ENCODE data around the gene RRAGD. TPM values are rescaled to one million over a fixed set of nuclear protein-coding genes. Genes with fewer than 3 reads are reported as not detected.

The RRAGD gene
- total and polyA plus RNA-seq, 4 experiments from 2014 or later, result 3.1 to 6.8 (median 4.8) TPM

- peaks cover 10% of the 10 kb centered on the region for H3K4me1 ChIP-seq (ENCODE audit: insufficient read depth, low read length)
- peaks cover 18 to 34% (median 24%) of the 10 kb centered on the region in 4 donors for H3K4me1 Mint-ChIP-seq
- no peaks in the 10 kb centered on the region for H3K27me3 ChIP-seq (ENCODE audit: insufficient read depth, low read length)
- H3K36me3 Mint-ChIP-seq, result peaks cover 0 to 3% of the 10 kb centered on the region in 2 donors
- peak overlapping the region; percentile 39 to 44 for H3K4me3 ChIP-seq (ENCODE audit: low read length in 2 of 2)
- H3K27ac Mint-ChIP-seq, result peak overlapping the region; percentile 47 to 90 (median 86)
- peak; percentile 23 to 48 (median 26) for DNase-seq
- ChIA-PET CTCF (ENCODE audit: partially characterized antibody) (interaction anchor here (0.8 to 5.4 kb wide), 15 partner anchors 14 to 356 kb away, joined by 3 to 83 read pairs (median 5); partner anchors contain the start of gene LYRM2), POLR2A (ENCODE audit: partially characterized antibody) (interaction anchor here (1.3 kb wide), 1 partner anchor 204 kb away, joined by 4 read pairs; the partner anchor contains the start of gene LYRM2)
- peak overlapping the region; percentile 37 for H3K27ac ChIP-seq (ENCODE audit: low read depth, low read length)
- H3K27me3 Mint-ChIP-seq, result peaks cover 0 to 3% of the 10 kb centered on the region in 2 donors
- H3K36me3 ChIP-seq (ENCODE audit: insufficient read depth, low read length), result no peaks in the 10 kb centered on the region
- peak overlapping the region; percentile 85 to 93 (median 89) for H3K4me3 Mint-ChIP-seq
- intact Hi-C loops (cut with micrococcal nuclease), result loop anchor here (1.0 to 5.0 kb wide), 5 partner anchors 56 to 1046 kb away; partner anchors contain the start of genes PNRC1 and RNGTT
- H3K9me3 ChIP-seq (ENCODE audit: control insufficient read depth in 1 of 2, low read length in 2 of 2), result no peaks in the 10 kb centered on the region
- H3K9me3 Mint-ChIP-seq, result no peaks in the 10 kb centered on the region
These were observed 21.4 kb upstream of the RRAGD start for GRCh38 chr6:89433252-89434149.

GRCh38 chr6:89432875-89433251 is 20.8 kb upstream of the RRAGD start, which contains the start of gene ANKRD6:
Gene ANKRD6, plus strand, starts transcription at chr6:89433152. Its CDS starts 133,825 bp downstream, at chr6:89566977.
- H3K36me3 Mint-ChIP-seq, result peaks cover 0 to 3% of the 10 kb centered on the region in 2 donors
- peak within 1 kb of the TSS; percentile 47 to 90 (median 86) for H3K27ac Mint-ChIP-seq
- no peaks in the 10 kb centered on the region for H3K36me3 ChIP-seq (ENCODE audit: insufficient read depth, low read length)
- no peaks in the 10 kb centered on the region for H3K9me3 ChIP-seq (ENCODE audit: control insufficient read depth in 1 of 2, low read length in 2 of 2)
- H3K27me3 ChIP-seq (ENCODE audit: insufficient read depth, low read length), result no peaks in the 10 kb centered on the region
- H3K27ac ChIP-seq (ENCODE audit: low read depth, low read length), result peak within 1 kb of the TSS; percentile 37
- intact Hi-C loops (cut with micrococcal nuclease), result loop anchor here (1.0 to 5.0 kb wide), 5 partner anchors 56 to 1046 kb away; partner anchors contain the start of genes PNRC1 and RNGTT
- H3K4me1 ChIP-seq (ENCODE audit: insufficient read depth, low read length), result peaks cover 10% of the 10 kb centered on the region
- peak; percentile 68 to 86 (median 80) for DNase-seq
- ChIA-PET CTCF (ENCODE audit: partially characterized antibody) (interaction anchor here (0.5 to 5.4 kb wide), 39 partner anchors 9 to 960 kb away, joined by 3 to 83 read pairs (median 4); partner anchors contain the start of genes LYRM2 and RRAGD), POLR2A (ENCODE audit: partially characterized antibody) (interaction anchor here (0.6 kb wide), 1 partner anchor 180 kb away, joined by 3 read pairs; no protein-coding TSS in a partner anchor)
- H3K4me3 Mint-ChIP-seq, result peak within 1 kb of the TSS; percentile 88 to 93 (median 90)
- no peaks in the 10 kb centered on the region for H3K9me3 Mint-ChIP-seq
- H3K4me1 Mint-ChIP-seq, result peaks cover 16 to 34% (median 24%) of the 10 kb centered on the region in 4 donors
- H3K4me3 ChIP-seq (ENCODE audit: low read length in 2 of 2), result peak within 1 kb of the TSS; percentile 39 to 44
- H3K27me3 Mint-ChIP-seq, result peaks cover 3 to 4% of the 10 kb centered on the region in 2 donors

GRCh38 chr6:89430201-89430962 is 18.3 kb upstream of the RRAGD start:
- CTCF ChIA-PET (ENCODE audit: partially characterized antibody), result interaction anchor here (0.5 to 5.4 kb wide), 5 partner anchors 9 to 185 kb away, joined by 4 to 83 read pairs (median 13); no protein-coding TSS in a partner anchor
- intact Hi-C loops (cut with micrococcal nuclease), result loop anchor here (5.0 kb wide), 2 partner anchors 53 to 348 kb away; partner anchors contain the start of gene PNRC1
- Histone ChIP-seq H3K4me3 (ENCODE audit: low read length in 2 of 2) (no peak overlapping the region), H3K27me3 (ENCODE audit: insufficient read depth, low read length) (no peaks in the 10 kb centered on the region), H3K4me1 (ENCODE audit: insufficient read depth, low read length) (peaks cover 10% of the 10 kb centered on the region), H3K36me3 (ENCODE audit: insufficient read depth, low read length) (no peaks in the 10 kb centered on the region), H3K9me3 (ENCODE audit: control insufficient read depth in 1 of 2, low read length in 2 of 2) (no peaks in the 10 kb centered on the region), H3K27ac (ENCODE audit: low read depth, low read length) (no peak overlapping the region)
- Mint-ChIP-seq H3K9me3 (no peaks in the 10 kb centered on the region), H3K4me1 (peaks cover 11 to 25% (median 19%) of the 10 kb centered on the region in 4 donors), H3K36me3 (peaks cover 0 to 3% of the 10 kb centered on the region in 2 donors), H3K4me3 (peak overlapping the region in 1 of 8 donors; percentile 38), H3K27ac (no peak overlapping the region), H3K27me3 (peaks cover 4 to 5% of the 10 kb centered on the region in 2 donors)
- DNase-seq, result no peak
- POLR2A ChIA-PET (ENCODE audit: partially characterized antibody), result no interaction called here

- Histone ChIP-seq H3K27ac (ENCODE audit: low read depth, low read length) (no peak overlapping the region), H3K9me3 (ENCODE audit: control insufficient read depth in 1 of 2, low read length in 2 of 2) (no peaks in the 10 kb centered on the region), H3K4me3 (ENCODE audit: low read length in 2 of 2) (no peak overlapping the region), H3K4me1 (ENCODE audit: insufficient read depth, low read length) (peaks cover 10% of the 10 kb centered on the region), H3K27me3 (ENCODE audit: insufficient read depth, low read length) (peaks cover 4% of the 10 kb centered on the region), H3K36me3 (ENCODE audit: insufficient read depth, low read length) (no peaks in the 10 kb centered on the region)
- no peak for DNase-seq
- intact Hi-C loops (cut with micrococcal nuclease), result no loop called here
- no peaks in the 10 kb centered on the region for H3K9me3 Mint-ChIP-seq
- H3K27me3 Mint-ChIP-seq, result peaks cover 13 to 20% of the 10 kb centered on the region in 2 donors
- ChIA-PET CTCF (ENCODE audit: partially characterized antibody) (interaction anchor here (2.0 to 5.5 kb wide), 2 partner anchors 15 to 45 kb away, joined by 7 to 26 read pairs; partner anchors contain the start of gene ANKRD6), POLR2A (ENCODE audit: partially characterized antibody) (no interaction called here)
- peaks cover 3 to 14% (median 8%) of the 10 kb centered on the region in 4 donors for H3K4me1 Mint-ChIP-seq
- peaks cover 0 to 4% of the 10 kb centered on the region in 2 donors for H3K36me3 Mint-ChIP-seq
- H3K4me3 Mint-ChIP-seq, result no peak overlapping the region
- no peak overlapping the region for H3K27ac Mint-ChIP-seq
These were observed 4.7 kb upstream of the RRAGD start for GRCh38 chr6:89416796-89417195.

GRCh38 chr6:89415185-89415584 is 3.1 kb upstream of the RRAGD start:
- intact Hi-C loops (cut with micrococcal nuclease), result no loop called here
- Histone ChIP-seq H3K27me3 (ENCODE audit: insufficient read depth, low read length) (peaks cover 4% of the 10 kb centered on the region), H3K4me1 (ENCODE audit: insufficient read depth, low read length) (peaks cover 19% of the 10 kb centered on the region), H3K27ac (ENCODE audit: low read depth, low read length) (no peak overlapping the region), H3K4me3 (ENCODE audit: low read length in 2 of 2) (no peak overlapping the region), H3K36me3 (ENCODE audit: insufficient read depth, low read length) (no peaks in the 10 kb centered on the region), H3K9me3 (ENCODE audit: control insufficient read depth in 1 of 2, low read length in 2 of 2) (no peaks in the 10 kb centered on the region)
- Mint-ChIP-seq H3K27me3 (peaks cover 13 to 20% of the 10 kb centered on the region in 2 donors), H3K36me3 (peaks cover 0 to 4% of the 10 kb centered on the region in 2 donors), H3K27ac (no peak overlapping the region), H3K9me3 (no peaks in the 10 kb centered on the region), H3K4me1 (peaks cover 10 to 23% (median 15%) of the 10 kb centered on the region in 4 donors), H3K4me3 (no peak overlapping the region)
- CTCF ChIA-PET (ENCODE audit: partially characterized antibody), result interaction anchor here (1.0 to 5.5 kb wide), 2 partner anchors 9 to 17 kb away, joined by 3 to 26 read pairs; partner anchors contain the start of gene ANKRD6
- POLR2A ChIA-PET (ENCODE audit: partially characterized antibody), result interaction anchor here (0.6 kb wide), 1 partner anchor 44 kb away, joined by 3 read pairs; no protein-coding TSS in a partner anchor
- DNase-seq, result no peak

GRCh38 chr6:89414215-89414614 is 2.1 kb upstream of the RRAGD start:
- no peak for DNase-seq
- Histone ChIP-seq H3K27ac (ENCODE audit: low read depth, low read length) (no peak overlapping the region), H3K4me3 (ENCODE audit: low read length in 2 of 2) (no peak overlapping the region), H3K4me1 (ENCODE audit: insufficient read depth, low read length) (peaks cover 19% of the 10 kb centered on the region), H3K36me3 (ENCODE audit: insufficient read depth, low read length) (no peaks in the 10 kb centered on the region), H3K9me3 (ENCODE audit: control insufficient read depth in 1 of 2, low read length in 2 of 2) (no peaks in the 10 kb centered on the region), H3K27me3 (ENCODE audit: insufficient read depth, low read length) (peaks cover 4% of the 10 kb centered on the region)
- Mint-ChIP-seq H3K36me3 (peaks cover 0 to 4% of the 10 kb centered on the region in 2 donors), H3K27me3 (peaks cover 10 to 18% of the 10 kb centered on the region in 2 donors), H3K4me1 (peaks cover 10 to 25% (median 16%) of the 10 kb centered on the region in 4 donors), H3K9me3 (no peaks in the 10 kb centered on the region), H3K27ac (no peak overlapping the region), H3K4me3 (peak overlapping the region in 1 of 8 donors; percentile 11)
- CTCF ChIA-PET (ENCODE audit: partially characterized antibody), result interaction anchor here (0.9 to 5.5 kb wide), 3 partner anchors 11 to 42 kb away, joined by 4 to 26 read pairs (median 22); partner anchors contain the start of gene ANKRD6
- POLR2A ChIA-PET (ENCODE audit: partially characterized antibody), result no interaction called here
- intact Hi-C loops (cut with micrococcal nuclease), result no loop called here
